Memory B cell (primary cell): ENCODE measurements around the gene COL7A1.
"Not testable (repeated sequence)": the region's sequence is repeated elsewhere in the genome, so short reads cannot be mapped to it uniquely, and the experiment has no call there.

Experiments used
- ATAC-seq: fragments of 150-1000 bp; cut with Tn5 transposase; 2 replicates; pipeline ENCODE4 v1.10.0; 2021; ENCODE audit warnings: low read depth, mild to moderate bottlenecking, moderate library complexity
- DNase-seq, 2 donors: peaks; one replicate each; pipeline ENCODE4 v3.0.0; 2022; ENCODE audit warnings: low spot score in 2 of 2
- H3K27ac Mint-ChIP-seq: one replicate; pipeline ENCODE4 v1.8.0; 2022; ENCODE audit warnings: mild to moderate bottlenecking, moderate library complexity, mixed read lengths
- H3K27me3 Mint-ChIP-seq: one replicate; pipeline ENCODE4 v1.8.0; 2022; ENCODE audit warnings: mixed read lengths
- H3K36me3 Mint-ChIP-seq: one replicate; pipeline ENCODE4 v1.8.0; 2022; ENCODE audit warnings: mild to moderate bottlenecking, mixed read lengths
- H3K4me1 Mint-ChIP-seq: one replicate; pipeline ENCODE4 v1.8.0; 2022; ENCODE audit warnings: mixed read lengths
- H3K4me3 Mint-ChIP-seq: one replicate; pipeline ENCODE4 v1.8.0; 2022; ENCODE audit warnings: mild to moderate bottlenecking, moderate library complexity, mixed read lengths
- H3K9me3 Mint-ChIP-seq: one replicate; pipeline ENCODE4 v1.8.0; 2022; ENCODE audit warnings: mixed read lengths

COL7A1 gene

DNA sequence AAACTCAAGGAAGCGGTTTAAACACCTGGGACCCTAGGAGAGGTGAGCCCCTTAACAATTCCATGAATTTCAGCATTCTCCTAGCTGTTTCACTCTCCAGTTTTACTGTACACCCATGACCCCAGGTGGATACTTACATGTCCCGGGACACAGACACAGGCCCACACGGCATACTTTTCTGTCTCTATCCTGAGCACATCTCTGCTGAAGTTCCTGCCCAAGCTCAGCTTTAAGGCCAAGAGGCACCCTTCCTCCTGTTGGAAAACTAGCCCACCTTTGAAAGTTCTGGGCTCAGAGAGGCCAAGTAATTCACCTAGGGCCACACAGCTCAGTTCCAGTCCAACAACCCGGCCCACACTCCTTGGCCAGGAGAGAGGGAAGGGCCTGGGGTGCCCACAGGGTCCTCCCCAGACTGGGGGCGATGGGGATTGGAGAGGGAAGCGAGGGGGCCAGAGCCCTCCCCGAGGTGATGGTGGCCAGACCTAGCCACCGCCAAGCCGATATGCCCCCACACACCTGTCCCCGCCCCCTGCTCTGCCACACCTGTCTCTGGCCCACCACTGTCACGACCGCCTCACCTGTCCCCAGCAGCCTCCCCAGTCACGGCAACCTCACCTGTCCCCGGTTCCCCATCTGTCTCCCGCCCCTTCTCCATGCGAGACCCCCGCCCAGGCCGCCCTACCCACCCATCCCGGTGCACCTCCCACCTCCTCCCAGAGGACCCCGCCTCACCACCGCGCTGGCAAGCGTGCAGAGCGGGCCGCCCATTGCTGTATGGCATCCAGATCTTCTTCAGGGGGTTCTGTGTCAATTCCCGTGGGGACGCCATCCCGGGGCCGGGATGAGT is 39.0 kb downstream of the COL7A1 start:
- Mint-ChIP-seq H3K27me3 (no peaks in the 10 kb centered on the region), H3K4me1 (peaks cover 27% of the 10 kb centered on the region), H3K9me3 (no peaks in the 10 kb centered on the region), H3K36me3 (no peaks in the 10 kb centered on the region), H3K27ac (peak overlapping the region; percentile 93), H3K4me3 (peak overlapping the region; percentile 96)
- DNase-seq (no peak), ATAC-seq (no peak)

DNA sequence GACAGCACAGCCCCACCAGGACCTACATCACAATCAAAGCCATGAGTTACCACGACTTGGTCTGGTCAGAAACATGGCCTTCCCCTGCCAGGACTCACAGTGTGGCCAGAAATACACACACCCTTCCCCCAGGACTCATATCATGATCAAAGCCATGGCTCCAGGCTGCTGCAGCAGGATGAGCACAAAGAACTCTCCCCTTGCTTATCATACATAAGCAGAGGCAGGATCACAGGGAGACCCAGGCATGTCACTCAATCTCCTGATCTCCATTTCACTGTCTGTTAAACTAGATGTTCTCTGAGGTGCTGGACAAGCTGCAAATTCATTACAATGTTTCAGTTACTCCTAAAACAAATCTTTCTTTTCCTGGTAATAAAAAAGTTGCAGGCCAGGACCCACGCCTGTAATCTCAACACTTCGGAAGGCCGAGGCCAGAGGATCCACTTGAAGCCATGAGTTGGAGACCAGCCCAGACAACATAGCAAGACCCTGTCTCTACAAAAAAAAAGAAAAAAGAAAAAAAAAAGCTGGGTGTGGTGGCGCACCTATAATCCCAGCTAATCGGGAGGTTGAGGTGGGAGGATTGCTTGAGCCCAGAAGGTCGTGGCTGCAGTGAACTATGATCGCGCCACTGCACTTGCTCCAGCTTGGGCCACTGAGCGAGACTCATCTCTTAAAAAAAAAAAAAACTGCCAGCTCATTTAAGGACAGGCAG is 39.7 kb downstream of the COL7A1 start:
- Mint-ChIP-seq H3K4me3 (peak overlapping the region; percentile 96), H3K27me3 (no peaks in the 10 kb centered on the region), H3K36me3 (no peaks in the 10 kb centered on the region), H3K9me3 (no peaks in the 10 kb centered on the region), H3K4me1 (peaks cover 25% of the 10 kb centered on the region), H3K27ac (no peak overlapping the region)
- no peak for ATAC-seq
- no peak for DNase-seq

DNA sequence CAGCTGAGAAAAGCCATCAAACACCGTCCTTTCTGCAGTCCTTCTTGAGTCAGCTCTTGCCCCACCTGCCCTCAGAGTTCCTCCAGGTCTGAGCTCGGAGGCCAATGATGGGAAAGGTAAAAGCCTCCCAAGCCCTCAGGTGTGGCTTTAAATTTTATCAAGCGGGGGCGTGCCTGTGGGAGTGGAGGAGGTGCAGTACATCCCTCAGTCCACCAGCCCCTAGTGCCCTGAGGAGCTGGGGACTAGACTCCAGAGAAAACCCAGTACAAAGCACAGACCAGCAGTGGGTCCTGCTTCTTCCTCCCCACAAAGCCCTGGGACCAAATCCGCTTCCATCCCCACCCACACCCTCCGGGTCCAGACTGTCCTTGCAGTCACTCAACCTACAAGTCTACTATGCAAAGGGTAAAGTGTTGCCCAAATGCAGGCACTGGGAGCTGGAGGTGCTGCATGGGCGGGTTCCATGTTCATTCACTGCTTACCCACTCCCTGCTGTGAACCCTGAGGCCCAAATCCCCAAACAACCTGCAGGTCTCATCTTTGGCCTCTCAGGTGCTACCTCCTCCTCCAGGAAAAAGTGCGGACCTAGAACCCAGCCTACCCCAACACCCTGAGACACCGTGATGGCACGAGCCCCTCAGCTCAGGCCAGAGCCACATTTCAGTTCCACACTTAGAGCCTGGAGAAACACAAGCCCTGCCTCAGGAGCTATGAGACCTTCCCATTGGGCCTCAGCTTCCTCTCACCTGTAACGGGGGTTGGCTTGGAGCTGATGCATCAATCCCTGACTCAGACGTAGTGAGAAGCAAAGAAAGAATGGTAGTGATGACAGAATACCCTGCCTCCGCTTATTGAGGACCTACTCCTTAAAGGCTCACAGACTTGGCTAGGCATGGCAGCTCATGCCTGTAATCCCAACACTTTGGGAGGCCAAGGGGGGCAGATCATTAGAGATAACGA is 41.0 kb downstream of the COL7A1 start:
- no peaks in the 10 kb centered on the region for H3K36me3 Mint-ChIP-seq
- H3K4me1 Mint-ChIP-seq: peaks cover 15% of the 10 kb centered on the region
- no peak for DNase-seq
- ATAC-seq: no peak
- no peak overlapping the region for H3K27ac Mint-ChIP-seq
- no peaks in the 10 kb centered on the region for H3K27me3 Mint-ChIP-seq
- H3K9me3 Mint-ChIP-seq: no peaks in the 10 kb centered on the region
- H3K4me3 Mint-ChIP-seq: no peak overlapping the region

DNA sequence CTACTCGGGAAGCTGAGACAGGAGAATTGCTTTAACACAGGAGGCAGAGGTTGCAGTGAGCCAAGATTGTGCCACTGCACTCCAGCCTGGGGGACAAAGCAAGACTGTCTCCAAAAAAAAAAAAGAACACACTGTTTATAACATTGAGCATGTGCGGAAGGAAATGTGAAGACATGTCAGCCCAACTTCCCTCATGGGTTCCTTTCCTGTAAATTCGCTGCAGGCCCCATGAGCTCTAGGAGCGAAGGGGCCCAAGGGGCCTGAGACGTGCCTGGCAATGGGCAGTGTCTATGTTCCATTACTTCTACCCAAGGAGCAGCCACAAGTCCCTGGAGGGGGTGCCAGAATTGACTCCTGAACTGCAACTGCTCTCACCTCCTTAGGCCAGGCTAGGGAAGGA is 41.8 kb downstream of the COL7A1 start:
- Mint-ChIP-seq H3K27me3 (no peaks in the 10 kb centered on the region), H3K27ac (no peak overlapping the region), H3K4me1 (peaks cover 10% of the 10 kb centered on the region), H3K36me3 (no peaks in the 10 kb centered on the region), H3K4me3 (no peak overlapping the region), H3K9me3 (no peaks in the 10 kb centered on the region)
- ATAC-seq (no peak), DNase-seq (no peak)

DNA sequence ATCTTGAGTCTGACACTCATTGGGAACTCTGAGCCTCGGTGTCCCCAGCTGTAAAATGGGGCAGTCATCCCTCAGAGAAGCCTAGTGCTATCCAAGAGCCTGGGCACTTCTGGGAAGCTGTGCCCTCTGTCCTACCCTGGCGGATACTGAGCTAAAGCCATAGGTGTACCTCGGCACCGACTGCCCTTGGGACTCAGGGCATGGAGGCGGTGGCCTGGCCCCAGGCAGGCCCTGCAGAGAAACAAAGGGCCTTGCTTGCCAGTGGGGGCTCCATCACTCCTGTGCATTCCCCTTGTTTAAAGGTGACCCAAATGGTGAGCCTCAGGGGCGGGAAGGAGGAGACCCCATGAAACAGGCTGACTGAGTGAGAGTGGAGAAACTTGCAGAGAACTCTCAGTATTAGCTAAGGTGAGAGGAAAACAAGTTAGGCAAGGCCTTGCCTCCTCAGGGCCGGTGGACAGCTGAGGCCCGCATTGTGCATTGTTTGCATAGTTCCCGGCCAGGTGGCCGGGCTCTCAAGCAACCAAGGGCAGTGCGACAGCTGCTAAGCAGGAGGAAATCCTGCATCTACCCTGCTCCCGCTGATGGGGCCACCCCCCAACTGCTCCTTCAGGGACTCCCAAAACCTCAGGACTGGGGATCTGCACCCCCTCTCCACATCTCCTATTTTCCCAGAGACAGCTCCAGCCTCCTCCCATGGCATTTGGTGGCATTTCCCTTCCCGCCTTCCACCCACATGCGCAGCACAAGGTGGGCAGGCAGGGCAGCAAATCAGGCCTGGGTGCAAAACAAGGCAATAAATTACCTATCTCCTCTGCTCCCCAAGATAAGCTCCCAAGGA is 42.8 kb downstream of the COL7A1 start:
- Mint-ChIP-seq H3K36me3 (no peaks in the 10 kb centered on the region), H3K4me1 (peaks cover 6% of the 10 kb centered on the region), H3K27me3 (no peaks in the 10 kb centered on the region), H3K27ac (no peak overlapping the region), H3K9me3 (no peaks in the 10 kb centered on the region), H3K4me3 (no peak overlapping the region)
- DNase-seq: no peak
- ATAC-seq: no peak

DNA sequence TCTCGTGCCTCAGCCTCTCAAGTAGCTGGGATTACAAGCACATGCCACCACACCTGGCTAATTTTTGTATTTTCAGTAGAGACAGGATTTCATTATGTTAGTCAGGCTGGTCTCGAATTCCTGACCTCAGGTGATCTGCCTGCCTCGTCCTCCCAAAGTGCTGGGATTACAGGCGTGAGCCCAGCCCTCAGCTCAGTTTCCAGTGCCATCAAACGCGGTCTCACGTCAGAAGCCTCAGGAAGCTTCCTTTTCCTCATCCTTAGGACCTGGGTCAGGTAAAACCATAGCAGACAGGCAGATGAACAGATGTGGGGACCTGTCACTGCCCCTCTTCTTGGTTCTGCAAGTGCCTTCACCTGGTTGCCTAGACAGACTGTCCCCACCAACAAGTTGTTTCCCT is 43.5 kb downstream of the COL7A1 start:
- not testable (repeated sequence) for H3K27me3 Mint-ChIP-seq, H3K36me3 Mint-ChIP-seq, DNase-seq, H3K4me1 Mint-ChIP-seq, ATAC-seq, H3K9me3 Mint-ChIP-seq, H3K27ac Mint-ChIP-seq, H3K4me3 Mint-ChIP-seq

DNA sequence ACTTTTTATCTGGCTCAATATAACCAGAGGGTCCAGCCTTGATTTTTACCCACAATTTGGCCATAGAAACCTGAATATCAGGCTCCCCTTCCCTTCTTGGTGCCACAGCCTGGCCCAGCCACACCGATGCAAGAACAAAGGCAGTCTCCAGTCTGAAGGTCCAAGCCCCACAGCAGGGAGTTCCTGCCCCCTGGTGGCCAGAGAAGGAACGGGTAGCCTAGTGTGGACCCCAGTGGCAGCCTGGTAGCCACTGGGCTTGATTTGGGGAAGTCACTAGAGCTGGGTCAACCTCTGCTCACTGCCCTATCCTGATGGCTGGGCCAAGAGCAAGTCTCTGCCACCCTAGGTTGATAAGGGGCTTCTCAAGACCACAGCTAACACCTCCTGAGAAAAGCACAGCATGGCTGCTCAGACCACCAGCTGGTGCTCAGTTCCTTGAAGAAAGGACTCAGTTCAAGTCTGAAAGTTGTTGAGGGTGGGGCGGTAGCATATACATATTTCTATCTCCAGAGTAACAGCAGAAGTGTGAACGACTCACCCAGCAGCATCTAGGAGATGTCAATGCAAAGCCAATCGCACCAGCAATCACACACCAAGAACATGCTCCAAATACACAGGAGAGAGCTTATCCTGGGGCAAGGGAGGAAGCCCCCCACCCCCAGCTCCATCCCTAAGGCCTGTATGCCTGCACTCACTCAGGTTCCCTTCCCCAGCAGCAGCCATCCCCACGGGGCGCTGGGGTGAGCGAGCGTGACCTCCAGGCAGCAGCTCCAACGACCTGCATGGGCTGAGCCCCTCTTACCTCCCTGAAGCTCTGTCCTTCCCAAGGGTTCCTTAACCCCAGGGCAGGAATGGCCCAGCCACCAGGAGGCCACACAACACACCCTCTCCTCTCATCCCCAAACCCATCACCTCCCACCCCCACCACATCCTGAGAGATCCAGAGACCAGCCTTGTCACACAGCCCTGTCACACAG is 46.1 kb downstream of the COL7A1 start:
- Mint-ChIP-seq H3K4me1 (no peaks in the 10 kb centered on the region), H3K4me3 (no peak overlapping the region), H3K27me3 (no peaks in the 10 kb centered on the region), H3K27ac (no peak overlapping the region), H3K36me3 (no peaks in the 10 kb centered on the region), H3K9me3 (no peaks in the 10 kb centered on the region)
- peak; percentile 99 for ATAC-seq
- DNase-seq: peak; percentile 71 to 73

DNA sequence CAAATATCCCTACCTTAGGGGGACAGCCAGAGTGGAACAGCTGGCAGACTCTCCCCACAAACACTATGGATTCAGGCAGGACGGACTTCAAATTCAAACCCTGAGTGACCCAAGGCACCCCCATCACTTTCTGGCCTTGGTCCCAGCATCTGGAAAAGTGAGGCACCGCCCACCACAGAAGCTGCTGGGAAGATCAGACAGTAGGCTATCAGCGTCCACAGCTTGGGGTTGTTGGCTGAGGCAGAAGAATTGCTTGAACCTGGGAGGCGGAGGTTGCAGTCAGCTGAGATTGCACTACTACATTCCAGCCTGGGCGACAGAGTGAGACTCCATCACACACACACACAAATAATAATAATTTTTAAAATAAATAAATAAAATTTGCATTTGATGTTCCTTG is 47.0 kb downstream of the COL7A1 start:
- DNase-seq: no peak
- no peaks in the 10 kb centered on the region for H3K4me1 Mint-ChIP-seq

DNA sequence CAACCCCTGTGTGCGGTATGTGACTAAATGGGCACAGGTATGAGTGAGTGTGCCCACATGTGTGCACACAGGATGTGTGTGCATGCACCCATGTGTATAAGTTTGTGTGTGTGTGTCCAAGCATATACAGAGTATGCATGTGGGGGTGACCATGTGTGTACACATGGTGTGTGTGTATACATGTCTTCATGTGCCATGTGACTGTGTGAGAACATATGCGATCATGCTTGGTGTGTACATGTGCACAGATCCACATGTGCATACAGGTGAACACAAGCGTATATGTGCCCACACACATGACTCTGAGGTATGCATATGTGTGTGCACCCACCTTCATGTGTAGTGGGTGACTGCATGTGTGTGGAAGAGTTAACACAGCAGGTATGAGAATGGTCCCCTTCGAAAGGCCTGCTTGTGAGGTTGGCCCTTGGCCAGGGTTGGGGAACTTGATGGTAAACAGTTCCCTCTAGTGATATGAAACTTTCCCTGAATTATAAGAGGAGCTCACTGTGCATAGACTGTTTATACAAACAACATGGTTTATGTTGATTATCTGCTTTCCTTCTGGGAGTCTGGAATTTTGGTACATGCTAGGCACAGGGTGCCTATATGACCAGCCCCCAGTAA is 48.8 kb downstream of the COL7A1 start:
- DNase-seq (no peak), ATAC-seq (no peak)
- no peaks in the 10 kb centered on the region for H3K36me3 Mint-ChIP-seq
- H3K4me3 Mint-ChIP-seq: no peak overlapping the region
- peaks cover 1% of the 10 kb centered on the region for H3K27me3 Mint-ChIP-seq
- H3K27ac Mint-ChIP-seq: no peak overlapping the region
- peaks cover 2% of the 10 kb centered on the region for H3K9me3 Mint-ChIP-seq
- H3K4me1 Mint-ChIP-seq: no peaks in the 10 kb centered on the region

More for the DNA sequence above, 47.0 kb downstream of the COL7A1 start:
- H3K27me3 Mint-ChIP-seq: peaks cover 1% of the 10 kb centered on the region
- no peaks in the 10 kb centered on the region for H3K36me3 Mint-ChIP-seq
- no peak overlapping the region for H3K4me3 Mint-ChIP-seq
- ATAC-seq: no peak
- H3K27ac Mint-ChIP-seq: no peak overlapping the region
- H3K9me3 Mint-ChIP-seq: no peaks in the 10 kb centered on the region

DNA sequence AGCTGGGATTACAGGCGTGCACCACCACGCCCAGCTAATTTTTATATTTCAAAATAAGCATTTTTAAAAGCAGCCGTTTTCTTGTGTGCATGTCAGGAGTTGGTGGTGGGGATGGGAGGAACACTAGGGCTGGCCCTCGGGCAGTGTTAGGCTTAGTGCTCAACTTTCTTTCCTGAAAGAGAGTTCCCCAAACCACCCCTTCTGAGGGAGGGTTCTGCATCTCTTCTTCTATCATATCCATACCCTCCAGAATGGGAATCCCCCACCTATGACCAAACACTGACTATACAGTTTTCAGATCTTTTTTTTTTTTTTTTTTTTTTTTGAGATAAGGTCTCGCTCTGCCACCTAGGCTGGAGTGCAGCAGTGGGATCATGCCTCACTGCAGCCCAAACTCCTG is 51.0 kb downstream of the COL7A1 start:
- H3K36me3 Mint-ChIP-seq: no peaks in the 10 kb centered on the region
- ATAC-seq (no peak), DNase-seq (no peak)
- H3K4me1 Mint-ChIP-seq: no peaks in the 10 kb centered on the region
- H3K4me3 Mint-ChIP-seq: no peak overlapping the region
- no peak overlapping the region for H3K27ac Mint-ChIP-seq
- peaks cover 2% of the 10 kb centered on the region for H3K9me3 Mint-ChIP-seq
- peaks cover 1% of the 10 kb centered on the region for H3K27me3 Mint-ChIP-seq

DNA sequence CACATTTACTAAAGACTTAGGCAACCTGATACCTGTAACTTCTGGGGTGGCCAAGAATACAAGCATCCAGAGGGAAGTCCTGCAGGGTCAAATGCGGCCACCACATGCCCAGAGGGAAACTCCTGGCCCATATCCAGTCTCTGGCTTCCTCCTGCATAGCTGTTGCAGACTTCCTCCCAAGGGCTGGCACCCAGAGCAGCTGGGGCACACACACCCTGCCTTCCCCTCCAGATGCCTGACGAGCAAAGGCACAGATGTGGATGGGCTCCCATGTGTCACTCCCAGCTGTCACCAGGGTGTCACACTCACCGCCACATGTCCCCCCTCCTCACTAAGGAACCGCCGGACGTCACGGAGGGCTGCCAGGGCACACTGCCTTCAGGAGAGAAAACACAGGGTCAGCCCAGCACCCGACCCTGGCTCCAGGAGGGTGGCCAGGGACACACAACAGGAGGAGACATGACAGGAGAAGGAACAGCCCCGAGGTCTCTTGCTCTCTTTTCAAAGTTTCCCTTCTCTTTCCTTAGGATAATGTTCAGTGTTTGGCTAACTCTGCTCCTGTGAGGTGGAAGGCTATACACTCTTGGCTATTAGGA is 51.8 kb downstream of the COL7A1 start:
- Mint-ChIP-seq H3K4me3 (no peak overlapping the region), H3K9me3 (peaks cover 2% of the 10 kb centered on the region), H3K27ac (no peak overlapping the region), H3K27me3 (peaks cover 1% of the 10 kb centered on the region), H3K4me1 (no peaks in the 10 kb centered on the region), H3K36me3 (no peaks in the 10 kb centered on the region)
- ATAC-seq: no peak
- DNase-seq: no peak

DNA sequence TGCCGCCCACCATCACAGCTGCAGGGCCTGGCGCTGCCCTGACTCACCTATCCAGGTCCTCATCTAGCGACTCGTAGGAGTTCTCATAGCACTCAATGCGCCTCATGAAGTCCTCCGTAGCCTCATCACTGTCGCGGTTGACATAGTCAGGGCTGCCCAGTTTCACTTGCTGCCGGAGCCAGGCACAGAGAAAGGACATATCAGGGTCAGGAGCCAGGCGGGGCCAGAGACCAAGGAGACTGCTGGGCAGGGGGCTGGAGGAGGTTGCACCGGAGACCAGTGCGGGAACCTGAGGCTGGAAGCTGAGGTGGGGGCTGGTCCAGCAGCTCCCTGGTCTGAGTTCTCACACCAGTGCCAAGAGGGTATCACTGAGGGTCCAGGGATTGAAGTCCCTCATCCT is 56.7 kb downstream of the COL7A1 start:
- ATAC-seq (no peak), DNase-seq (no peak)
- H3K36me3 Mint-ChIP-seq: no peaks in the 10 kb centered on the region

More for the DNA sequence above, 56.7 kb downstream of the COL7A1 start:
- Mint-ChIP-seq H3K27me3 (no peaks in the 10 kb centered on the region), H3K4me3 (no peak overlapping the region), H3K9me3 (peaks cover 2% of the 10 kb centered on the region), H3K4me1 (no peaks in the 10 kb centered on the region), H3K27ac (no peak overlapping the region)
